CD4-positive, alpha-beta T cell treated with Interleukin-17A for 1 hour (primary cell): ENCODE data around the gene MORN1.

Experiments used
- DNase-seq: peaks from one replicate; pipeline ENCODE4 v3.0.0-alpha.2; 2020

MORN1 gene

DNA sequence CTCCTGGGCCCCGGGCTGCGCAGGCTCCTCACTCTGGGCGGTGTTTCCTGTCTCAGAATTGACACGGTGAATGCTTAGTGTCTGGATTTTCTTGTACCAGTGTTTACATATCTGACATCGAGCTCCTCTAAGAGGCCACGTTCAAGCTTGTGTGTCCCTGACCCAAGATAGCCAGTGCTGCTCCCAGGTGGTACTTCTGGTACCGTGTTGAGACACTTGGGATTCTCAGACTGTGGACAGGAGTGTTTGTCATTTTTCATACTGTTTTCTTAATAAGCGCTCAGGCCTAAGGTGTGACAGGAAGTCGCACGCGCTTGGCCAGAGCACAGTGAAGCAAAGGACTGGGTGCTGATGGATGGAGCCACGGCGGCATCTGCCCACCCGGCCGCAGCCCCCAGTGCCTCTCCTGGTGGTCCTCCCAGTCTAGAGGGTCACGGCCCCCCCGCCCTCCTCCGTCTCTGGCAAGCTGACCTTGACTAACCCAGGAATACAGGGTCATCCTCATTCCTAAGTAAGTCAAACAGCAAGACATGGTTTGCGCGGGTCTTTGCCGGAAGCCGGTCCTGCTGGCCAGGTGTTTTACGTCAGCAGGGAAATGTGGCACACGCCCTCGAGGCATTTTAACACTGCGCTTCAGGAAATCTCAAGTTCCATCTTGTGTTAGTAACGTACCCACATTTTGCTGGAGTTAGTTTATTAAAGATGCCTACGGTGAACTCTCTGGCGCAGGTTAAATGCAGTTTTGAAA is 13.0 kb upstream of the MORN1 start:
- DNase-seq = no peak

DNA sequence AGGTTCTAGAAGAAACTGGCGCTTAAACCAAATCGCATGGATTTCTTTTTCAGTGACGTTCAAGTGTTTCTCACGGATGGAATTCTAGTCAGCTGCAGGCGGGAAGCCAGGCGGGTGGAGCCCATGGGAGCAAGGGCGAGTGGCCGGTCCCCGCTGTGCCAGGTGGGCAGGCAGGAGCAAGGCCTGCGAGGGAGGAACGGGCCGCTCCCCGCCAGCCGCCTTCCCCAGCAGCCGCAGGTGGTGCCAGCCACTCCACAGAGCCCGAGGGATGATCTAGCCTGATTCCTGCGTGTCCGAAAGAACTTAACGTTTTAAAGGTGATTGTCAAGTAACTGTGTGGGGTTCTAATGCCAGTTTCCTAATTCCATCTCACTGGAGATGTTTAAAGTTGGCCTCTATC is 11.9 kb upstream of the MORN1 start:
- DNase-seq = no peak

DNA sequence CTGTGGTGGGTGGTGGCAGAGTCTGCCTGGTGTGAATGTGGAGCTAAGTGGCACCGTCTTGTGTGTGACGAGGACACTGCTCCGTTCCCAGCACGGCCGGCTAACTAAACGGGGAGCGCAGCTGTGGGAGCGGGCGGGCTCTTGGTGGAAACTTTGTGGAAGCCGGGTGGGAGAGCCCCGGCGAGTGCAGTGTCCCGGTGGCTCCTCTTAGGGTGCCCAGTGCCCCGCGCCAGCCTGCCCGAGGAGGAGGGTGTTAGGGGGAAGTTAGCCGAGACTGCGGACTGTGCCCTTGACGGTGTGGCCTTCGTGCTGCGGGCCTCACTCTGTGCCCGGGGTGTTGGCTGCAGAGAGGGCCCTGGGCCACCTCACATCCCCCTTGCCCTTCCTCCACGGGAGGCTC is 11.1 kb upstream of the MORN1 start:
- no peak for DNase-seq

DNA sequence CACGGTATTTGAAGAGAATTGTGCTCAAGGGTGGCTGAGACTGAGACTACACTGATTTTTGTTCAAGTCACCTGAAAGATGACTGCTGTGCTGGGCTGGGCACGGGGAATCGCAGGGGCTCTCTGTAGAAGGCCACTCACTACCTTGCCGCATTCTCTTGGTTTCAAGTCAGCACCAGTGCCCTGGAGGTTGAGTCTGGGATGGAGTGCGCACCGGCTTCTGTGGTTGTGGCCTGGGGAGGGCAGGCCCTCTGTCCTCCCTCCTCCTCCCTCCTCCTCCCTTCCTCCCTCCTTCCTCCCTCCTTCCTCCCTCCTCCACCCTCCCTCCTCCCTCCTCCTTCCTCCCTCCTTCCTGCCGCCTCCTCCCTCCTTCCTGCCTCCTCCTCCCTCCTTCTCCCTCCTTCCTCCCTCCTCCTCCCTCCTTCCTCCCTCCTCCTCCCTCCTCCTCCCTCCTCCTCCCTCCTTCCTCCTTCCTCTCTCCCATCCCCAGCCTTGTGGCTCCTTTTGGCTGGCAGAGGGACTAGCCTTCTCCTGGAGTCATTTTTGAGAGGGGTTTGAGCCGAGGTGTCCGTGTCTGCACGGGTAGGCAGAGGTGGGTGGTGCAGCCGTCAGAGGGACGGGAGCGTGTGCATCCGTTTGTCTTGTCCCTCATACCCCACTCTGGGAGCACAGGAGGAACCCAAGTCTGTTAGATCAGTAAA is 9.7 kb upstream of the MORN1 start:
- DNase-seq = no peak

DNA sequence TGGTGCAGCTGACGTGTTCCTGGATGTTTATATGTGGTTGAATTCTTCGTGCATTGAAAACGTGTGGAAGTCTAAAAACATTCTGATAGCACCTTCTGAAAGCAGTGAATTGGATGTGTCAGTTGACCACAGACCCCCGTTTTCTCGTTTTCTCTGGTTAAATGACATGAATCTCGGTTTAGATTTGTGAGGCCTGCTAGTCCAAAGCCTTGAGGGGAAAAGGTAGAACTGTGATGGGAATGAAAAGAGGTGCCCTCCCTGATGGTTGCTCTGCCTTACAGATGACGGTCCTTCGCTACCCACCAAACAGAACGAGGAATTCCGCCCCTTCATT is 9.2 kb upstream of the MORN1 start:
- DNase-seq = no peak

DNA sequence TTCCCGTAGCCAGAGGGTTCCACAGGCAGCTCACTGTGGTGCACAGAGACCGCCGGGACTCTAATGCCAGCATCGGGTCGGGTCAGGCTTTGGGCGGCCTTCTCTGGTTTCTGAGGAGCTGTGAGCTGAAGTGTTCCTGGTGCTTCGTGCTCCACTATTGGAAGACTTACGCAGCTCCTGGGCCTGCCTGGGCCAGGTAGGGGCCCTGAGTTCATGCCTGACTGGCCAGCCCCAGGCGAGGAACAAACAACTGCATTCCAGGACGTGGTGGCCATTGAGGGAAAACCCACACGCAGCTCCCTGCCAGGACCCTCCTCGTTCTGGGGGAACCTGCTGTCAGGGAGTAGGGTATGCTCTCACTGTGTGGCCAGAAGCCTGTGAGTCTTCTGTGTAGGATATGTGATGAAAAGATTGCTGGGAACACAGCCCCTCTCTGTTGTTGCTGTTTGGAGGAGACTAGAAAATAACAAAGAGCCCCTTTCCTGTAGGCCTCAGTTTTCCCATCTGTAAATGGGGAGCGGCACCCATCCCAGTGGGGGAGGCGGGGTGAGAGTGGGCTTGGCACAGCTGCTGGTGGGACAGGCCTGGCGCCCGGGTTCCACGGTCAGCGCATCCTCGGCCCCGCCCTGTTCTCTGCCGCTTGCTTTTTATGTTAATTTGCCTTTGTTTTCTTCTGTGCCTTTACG is 8.7 kb upstream of the MORN1 start:
- DNase-seq = no peak

DNA sequence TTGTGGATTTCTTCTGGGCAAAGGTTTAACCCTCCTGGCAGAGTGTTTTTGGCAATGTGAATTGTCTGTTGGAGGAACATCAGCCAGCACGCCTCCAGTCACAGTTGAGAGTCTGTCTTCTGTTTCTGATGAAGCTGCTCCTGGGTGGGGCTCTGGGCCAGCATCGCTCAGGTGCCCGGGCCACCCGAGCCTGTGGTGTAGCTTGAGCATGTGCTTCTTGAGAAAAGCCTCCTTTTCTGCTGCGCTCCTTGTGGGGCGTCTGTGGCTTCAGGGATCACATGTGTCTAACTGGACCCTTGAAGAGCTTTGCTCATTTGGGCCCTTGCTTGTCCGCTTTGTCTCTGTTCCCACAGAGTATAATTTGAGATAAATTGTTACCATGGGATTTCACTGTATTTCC is 7.5 kb upstream of the MORN1 start:
- no peak for DNase-seq

DNA sequence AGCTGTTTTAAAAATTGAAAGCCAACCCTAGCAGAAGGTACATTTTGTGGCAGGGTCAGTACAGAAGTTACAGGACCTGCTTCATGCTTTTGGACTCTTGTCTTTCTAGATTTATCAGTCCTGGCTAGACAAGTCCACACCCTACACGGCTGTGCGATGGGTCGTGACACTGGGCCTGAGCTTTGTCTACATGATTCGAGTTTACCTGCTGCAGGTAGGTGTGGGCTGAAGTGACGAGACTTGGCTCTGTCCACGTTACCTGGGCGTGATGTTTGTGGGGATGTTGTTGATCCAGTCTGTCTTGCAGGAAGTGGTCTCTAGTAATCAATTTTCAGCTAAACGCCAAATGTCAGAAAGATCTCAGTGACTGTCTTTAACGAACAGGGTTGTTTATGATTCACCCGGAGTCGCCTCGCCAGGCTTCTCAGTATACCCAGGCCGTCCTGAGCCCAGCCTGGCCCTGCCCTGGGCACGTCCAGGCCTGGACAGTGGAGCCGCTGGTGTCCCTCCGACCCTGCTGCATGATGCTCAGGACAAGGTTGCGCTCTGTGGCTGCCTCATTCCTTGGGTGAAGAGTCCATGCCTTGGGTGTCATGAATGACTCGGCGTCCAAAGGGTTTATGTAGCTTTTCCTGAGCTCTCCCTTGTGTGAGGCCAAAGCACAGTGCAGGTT is 5.8 kb upstream of the MORN1 start:
- no peak for DNase-seq

DNA sequence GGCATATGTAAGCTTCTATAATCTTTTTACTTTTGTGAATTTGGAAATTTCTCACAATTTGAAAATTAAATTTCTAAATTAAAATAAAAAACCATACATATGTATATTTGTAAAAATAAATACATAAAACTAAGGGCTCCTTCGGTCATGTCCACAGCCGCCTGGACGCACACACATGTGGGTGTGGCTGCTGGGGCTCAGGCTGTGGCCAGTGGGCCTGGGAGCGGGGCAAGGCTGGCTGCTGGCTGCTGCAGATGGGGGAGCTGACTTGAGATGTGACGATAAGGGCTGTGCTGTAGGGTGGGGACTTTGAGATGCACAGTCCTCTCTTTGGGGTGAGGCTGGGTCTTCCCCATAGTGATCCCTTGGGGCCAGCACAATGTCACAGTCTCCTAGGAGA is 5.1 kb upstream of the MORN1 start:
- DNase-seq = no peak

DNA sequence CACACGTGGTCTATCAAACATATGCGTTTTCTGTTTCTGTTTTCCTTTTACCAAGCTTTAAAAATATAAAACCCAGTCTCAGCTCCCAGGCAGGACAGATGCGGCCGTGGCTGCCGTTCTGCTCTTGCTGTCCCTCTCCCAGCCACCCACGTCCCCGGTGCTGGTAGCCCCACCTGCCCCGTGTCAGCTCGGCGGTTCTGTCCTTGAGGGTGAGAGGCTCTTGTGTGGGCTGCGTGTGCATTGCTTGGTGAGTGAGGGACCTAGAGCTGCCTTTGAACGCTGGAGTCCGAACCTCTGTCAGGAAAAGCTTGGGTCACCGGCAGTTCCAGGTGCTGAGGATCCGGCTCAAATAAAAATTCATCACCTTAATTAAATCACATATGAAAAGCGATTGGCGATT is 4.7 kb upstream of the MORN1 start:
- no peak for DNase-seq

DNA sequence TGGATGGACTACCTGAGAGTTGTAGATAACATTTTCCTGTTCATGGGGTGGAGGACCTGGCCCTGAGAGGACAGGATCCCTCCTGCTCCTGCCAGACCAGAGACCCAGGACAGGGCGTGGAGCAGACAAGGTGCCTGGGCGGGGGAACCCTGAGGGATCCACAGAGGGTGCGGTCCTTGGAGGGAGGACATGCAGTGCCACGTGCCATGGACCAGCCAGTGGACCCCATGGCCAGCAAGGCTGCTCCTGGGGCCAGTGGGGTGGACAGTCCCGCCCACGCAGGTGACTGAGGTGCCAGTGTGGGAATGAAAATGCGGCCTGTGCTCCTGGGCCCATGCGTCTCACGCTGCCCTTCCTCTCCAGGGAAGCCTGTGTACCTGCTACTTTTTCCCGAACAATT is 3.9 kb upstream of the MORN1 start:
- DNase-seq = no peak

DNA sequence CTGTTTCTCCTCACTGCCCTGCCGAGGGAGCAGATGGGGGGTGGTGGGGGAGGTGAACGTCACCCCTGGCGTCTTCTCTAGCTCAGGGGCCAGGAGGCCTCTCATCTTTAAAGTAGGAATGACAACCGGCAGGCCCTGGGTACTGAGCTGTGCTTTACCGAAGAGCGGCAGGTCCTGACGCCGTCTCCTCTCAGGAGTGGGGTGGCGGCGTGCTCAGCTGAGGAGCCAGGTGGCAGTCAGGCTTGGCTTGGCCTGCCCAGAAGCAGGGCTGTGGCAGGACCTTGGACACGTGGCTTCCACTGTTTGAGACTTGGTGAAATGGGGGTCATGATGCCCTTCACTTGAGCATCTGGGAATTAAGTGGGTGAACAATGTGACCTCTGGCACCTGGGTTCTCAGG is 3.4 kb upstream of the MORN1 start:
- no peak for DNase-seq

DNA sequence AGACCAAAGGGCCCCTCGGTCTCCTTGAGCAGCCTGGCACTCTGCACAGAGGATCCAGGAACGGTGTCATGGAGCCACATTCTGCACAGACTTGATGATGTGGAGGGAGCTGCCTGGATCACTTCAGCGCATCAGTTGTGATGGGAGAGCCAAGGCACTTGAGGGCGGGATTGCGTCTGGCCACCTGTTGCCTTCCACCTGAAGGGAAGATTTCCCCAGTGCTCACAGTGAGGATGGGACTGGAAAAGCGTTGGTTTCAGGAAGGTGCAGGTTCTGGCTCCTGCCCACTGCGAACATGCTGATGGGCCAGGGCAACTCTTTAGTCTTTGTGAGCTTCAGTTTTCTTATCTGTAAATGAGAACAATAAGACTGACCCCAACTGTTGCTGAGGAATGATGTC is 2.9 kb upstream of the MORN1 start:
- DNase-seq = no peak

DNA sequence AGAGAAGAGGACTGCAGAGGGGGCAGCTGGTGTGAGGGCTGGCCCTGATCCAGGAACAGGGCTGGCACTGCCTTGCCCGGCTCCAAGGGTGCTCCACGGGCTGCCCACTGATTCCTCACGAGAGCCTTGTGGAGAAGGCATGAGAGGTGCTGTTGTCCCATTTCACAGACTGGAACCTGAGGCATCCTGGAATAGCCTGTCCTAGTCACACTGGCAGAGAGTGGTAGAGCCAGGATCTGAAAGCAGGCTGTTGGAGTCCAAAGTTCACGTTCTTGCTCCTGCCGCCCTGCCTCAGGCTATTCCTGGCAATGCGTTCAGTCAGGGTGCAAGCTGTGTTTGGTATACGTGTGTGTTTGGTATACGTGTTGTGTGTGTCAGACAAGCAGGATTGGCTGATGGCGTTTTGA is 2.1 kb upstream of the MORN1 start:
- no peak for DNase-seq

DNA sequence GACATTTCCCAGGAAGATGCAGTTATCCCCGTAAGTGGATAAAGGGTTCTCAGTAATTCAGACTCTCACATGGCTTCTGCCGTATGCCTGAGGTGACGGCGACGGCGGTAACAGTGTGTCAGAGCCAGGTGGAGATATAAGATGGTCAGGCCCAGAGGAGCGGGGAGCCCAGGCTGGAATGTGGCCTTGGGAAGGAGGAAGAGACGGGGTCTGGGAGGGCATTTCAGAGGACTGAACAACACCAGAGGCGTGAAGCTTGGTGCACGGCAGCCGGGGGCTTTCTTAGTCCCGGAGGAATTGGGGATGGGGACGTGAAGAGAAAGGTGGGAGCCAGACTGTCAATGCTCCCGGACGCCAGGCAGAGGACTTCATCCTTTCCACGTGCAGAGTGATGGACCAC is 1.3 kb upstream of the MORN1 start:
- DNase-seq = no peak

DNA sequence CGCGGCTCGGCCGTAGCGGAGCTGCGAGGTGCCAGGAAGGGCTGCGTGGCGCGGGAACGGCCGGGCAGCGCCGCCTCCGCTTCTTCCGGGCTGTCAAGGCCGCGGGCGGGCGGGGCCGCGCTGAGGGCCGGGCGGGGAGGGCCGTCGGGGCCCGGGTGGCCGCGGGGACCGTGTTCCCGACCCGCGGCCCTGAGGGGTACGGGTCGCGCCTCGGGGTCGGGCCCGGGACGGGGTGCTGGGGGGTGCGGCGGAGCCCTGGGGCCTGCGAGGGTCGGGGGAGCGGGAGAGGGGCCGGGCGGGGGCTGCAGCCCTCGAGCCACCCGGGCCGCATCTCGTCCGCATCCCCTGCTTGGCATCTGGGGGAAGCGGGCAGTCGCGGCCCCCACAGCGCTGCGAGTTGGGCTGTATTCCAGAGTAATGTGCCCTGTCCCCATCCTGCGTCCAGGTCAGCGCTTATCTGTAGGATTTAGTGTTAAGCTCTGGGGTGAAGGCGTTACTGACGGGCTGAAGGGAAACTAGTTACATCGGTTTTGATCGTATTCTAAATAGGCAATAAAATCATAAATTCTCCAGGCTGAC is 666 bp upstream of the MORN1 start:
- no peak for DNase-seq

DNA sequence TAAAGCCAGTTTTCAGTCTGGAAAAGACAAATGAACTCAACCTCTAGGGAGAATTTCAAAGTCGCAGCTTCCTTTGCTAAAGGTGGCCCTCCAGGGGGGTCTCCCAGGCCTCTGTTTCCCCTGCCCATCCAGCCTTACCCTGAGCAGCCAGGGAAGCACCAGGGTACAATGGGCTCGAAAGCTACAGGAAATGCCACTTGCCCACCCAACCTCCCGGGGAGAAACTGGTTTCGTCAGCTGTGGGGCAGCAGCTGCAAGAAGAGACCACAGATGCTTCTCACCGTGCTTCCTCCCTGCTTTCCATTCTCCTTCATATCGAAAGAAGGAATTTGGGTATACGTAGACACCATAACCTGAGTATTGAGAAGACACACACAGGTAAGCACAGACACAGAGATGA is 1.7 kb downstream of the MORN1 start:
- DNase-seq = no peak

DNA sequence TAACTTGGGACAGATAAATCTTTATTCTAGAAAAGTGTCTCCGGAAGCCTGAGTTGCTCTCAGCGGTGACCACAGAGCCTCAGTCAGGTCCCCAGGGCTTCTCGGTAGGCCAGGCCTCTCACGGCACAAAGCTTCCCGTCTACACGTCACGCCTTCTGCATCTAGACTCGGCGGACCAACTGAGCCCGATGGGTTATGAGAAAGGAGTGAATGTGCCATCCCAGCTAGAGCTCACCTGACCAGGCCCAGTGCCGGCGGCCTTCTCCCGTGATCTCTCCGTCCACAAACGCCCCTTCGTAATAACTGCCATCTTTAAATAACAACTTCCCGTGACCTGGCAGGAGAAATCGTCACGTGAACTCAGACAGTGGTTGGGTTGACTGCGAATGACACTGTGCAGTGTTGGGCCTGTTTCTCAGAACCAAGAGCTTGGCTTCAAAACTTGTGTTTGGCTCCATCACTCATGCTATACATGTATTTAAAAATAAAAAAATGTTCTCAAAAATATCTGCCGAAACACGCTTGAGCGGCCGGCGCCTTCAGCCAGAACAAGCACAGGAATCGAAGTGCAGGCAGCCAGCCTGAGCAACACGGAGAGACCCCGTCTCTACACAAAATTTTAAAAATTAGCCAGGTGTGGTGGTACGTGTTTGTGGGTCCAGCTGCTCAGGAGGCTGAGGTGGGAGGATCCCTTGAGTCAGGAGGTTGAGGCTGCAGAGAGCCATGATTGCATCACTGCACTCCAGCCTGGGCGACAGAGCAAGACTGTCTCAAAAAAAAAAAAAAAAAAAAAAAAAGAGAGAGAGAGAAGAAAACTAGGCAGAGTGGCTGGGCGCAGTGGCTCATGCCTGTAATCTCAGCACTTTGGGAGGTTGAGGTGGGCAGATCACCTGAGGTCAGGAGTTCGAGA is 3.1 kb downstream of the MORN1 start:
- no peak for DNase-seq

DNA sequence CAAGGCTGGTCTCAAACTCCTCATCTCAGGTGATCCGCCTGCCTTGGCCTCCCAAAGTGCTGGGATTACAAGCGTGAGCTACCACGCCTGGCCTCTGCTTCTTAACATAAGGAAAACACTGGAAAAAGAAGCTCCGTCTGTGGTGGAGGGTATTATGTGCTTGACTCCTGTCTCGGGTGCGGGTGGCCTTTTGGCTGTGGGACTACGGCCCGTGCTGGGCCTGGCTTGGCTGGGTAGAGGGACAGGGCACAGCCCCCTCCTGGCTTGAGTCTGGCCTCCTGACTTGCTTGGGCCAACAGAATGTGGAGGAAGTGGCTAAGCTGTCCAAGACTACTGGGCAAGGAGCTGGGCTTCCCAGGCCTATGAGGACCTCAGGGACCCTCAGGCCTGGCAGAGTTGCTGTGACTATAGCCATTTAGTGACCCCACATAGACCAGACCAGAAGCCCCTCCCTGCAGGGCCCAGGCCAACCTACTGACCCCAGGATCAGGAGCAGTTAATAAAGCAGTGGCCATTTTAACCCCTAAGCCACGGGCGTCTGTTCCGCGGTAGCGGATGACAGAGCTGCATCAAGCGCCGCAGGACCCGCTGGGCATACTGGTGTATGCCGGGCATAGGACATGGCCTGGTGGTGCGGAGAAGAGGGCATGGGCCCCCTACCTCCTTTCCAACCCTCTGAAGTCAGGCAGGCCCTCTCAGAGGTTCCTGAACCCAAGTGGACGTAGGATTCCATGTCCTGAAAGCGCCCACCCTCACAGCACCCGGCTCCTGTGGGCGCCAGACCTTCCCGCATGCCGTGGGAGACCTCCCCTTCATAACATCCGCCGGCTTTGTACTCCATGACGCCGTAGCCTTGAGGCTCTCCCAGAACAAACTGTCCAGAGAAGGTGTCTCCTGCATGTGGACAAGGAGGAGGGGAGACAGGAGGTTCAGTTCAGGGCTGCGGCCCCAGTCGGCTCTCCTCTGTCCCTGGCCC is 4.4 kb downstream of the MORN1 start:
- DNase-seq = no peak

DNA sequence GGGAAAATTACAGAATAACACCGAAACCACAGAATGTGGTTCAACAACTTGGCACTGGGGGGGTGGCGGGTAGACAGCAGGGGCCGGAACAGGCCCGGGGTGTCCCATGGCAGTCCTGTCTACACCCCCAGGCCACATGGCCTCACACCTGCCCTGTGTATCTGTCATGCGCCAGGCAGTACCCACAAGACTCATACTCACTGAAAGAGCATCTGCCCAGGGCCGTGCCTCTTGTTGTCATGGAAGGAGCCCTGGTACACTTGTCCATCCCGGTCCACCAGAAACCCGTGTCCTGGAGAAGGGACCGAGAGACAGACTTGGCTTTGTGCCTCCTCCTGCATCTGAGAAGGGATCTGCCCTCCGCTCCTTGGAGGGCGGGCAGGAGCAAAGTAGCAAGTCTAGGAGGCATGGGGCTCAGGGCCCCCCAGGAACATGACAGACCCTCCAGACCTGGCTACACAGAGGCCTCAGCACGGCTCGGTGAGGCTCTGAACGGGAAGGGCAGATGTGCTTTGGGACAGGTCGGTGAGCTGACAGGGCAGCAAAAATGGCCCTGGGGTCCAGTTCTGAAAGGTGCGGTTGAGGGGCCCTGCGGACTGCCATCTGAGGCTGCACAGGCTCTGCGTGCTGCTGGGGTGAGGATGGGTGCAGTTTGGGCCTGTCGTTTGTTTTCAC is 5.6 kb downstream of the MORN1 start:
- DNase-seq = no peak
